Activated B cell treated with CpG ODN at 0.5 μM for 24 hours (primary cell): ENCODE data around the gene RNU6-1. TPM values are rescaled to one million over a fixed set of nuclear protein-coding genes. Genes with fewer than 3 reads are reported as not detected.

Source experiments
- ATAC-seq: fragments of 200-7000 bp; cut with Tn5 transposase; one replicate; pipeline ENCODE4 v1.10.0; 2021; ENCODE audit warnings: low read depth, mild to moderate bottlenecking, moderate library complexity
- CTCF ChIA-PET: fragments of 350-600 bp; sonication (Branson Sonifier 250); formaldehyde crosslinking; loops from one replicate; lab custom pipeline; 2021; ENCODE audit warnings: antibody characterized with exemption; lab: Charles Lee
- POLR2A ChIA-PET: fragments of 350-600 bp; sonication (Branson Sonifier 250); formaldehyde crosslinking; loops from one replicate; lab custom pipeline; 2021; ENCODE audit warnings: antibody characterized with exemption; lab: Charles Lee
- DNase-seq: peaks from one replicate; pipeline ENCODE4 v3.0.0; 2022
- H3K27ac Mint-ChIP-seq: one replicate; pipeline ENCODE4 v1.8.0; 2020; ENCODE audit warnings: mixed read lengths
- H3K27me3 Mint-ChIP-seq: one replicate; pipeline ENCODE4 v1.8.0; 2021; ENCODE audit warnings: mixed read lengths
- H3K36me3 Mint-ChIP-seq: one replicate; pipeline ENCODE4 v1.8.0; 2021; ENCODE audit warnings: low read depth, mixed read lengths
- H3K4me1 Mint-ChIP-seq: one replicate; pipeline ENCODE4 v1.8.0; 2021; ENCODE audit warnings: mixed read lengths
- H3K4me3 Mint-ChIP-seq: one replicate; pipeline ENCODE4 v1.8.0; 2020; ENCODE audit warnings: mild to moderate bottlenecking, mixed read lengths
- H3K9me3 Mint-ChIP-seq: one replicate; pipeline ENCODE4 v1.8.0; 2020; ENCODE audit warnings: mixed read lengths
- intact Hi-C: fragments of 100-400 bp; cut with micrococcal nuclease; formaldehyde crosslinking; loops from one replicate; pipeline ENCODE4 v1.15.1; 2024
- total RNA-seq: library from RNA; stranded (reverse); gene quantifications from 2 replicates; pipeline ENCODE4 v1.2.3, GENCODE V29; 2022
- TF ChIP-seq, protein P1 (sequence below): fragments of 200-600 bp; IDR thresholded peaks from one replicate; pipeline ENCODE4 v1.8.0; 2022; ENCODE audit warnings: antibody characterized with exemption, mild to moderate bottlenecking

The RNU6-1 gene
- total RNA-seq, 1 donor from 2014 or later, result not detected

DNA sequence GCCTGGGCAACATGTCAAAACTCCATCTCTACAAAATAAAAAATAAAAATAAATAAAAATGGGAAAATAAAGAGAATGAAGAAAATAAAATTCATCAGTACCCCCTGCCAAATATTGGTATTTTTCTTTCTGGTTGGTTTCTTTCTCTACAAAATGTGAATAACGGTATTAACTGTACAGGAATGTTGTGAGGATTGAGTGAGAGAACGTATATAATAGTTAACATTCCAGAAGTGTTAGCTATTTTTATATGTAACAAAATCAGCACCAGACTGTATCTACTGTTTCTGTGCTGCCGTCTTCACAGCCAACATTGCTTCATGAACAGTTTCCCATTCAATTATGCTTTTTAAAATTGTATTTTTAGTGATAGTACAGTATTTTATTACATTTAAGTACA lies 25.5 kb upstream of the RNU6-1 start:
- no peak overlapping the region for H3K4me3 Mint-ChIP-seq
- no peaks in the 10 kb centered on the region for H3K36me3 Mint-ChIP-seq
- intact Hi-C loops, result no loop called here
- no peak for DNase-seq
- peaks cover 6% of the 10 kb centered on the region for H3K27me3 Mint-ChIP-seq
- H3K9me3 Mint-ChIP-seq, result peaks cover 3% of the 10 kb centered on the region
- POLR2A ChIA-PET, result no interaction called here
- CTCF ChIA-PET, result no interaction called here
- no peak for ATAC-seq
- TF ChIP-seq, protein P1, sequence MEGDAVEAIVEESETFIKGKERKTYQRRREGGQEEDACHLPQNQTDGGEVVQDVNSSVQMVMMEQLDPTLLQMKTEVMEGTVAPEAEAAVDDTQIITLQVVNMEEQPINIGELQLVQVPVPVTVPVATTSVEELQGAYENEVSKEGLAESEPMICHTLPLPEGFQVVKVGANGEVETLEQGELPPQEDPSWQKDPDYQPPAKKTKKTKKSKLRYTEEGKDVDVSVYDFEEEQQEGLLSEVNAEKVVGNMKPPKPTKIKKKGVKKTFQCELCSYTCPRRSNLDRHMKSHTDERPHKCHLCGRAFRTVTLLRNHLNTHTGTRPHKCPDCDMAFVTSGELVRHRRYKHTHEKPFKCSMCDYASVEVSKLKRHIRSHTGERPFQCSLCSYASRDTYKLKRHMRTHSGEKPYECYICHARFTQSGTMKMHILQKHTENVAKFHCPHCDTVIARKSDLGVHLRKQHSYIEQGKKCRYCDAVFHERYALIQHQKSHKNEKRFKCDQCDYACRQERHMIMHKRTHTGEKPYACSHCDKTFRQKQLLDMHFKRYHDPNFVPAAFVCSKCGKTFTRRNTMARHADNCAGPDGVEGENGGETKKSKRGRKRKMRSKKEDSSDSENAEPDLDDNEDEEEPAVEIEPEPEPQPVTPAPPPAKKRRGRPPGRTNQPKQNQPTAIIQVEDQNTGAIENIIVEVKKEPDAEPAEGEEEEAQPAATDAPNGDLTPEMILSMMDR, result no peak
- no peak overlapping the region for H3K27ac Mint-ChIP-seq
- H3K4me1 Mint-ChIP-seq, result peaks cover 15% of the 10 kb centered on the region

DNA sequence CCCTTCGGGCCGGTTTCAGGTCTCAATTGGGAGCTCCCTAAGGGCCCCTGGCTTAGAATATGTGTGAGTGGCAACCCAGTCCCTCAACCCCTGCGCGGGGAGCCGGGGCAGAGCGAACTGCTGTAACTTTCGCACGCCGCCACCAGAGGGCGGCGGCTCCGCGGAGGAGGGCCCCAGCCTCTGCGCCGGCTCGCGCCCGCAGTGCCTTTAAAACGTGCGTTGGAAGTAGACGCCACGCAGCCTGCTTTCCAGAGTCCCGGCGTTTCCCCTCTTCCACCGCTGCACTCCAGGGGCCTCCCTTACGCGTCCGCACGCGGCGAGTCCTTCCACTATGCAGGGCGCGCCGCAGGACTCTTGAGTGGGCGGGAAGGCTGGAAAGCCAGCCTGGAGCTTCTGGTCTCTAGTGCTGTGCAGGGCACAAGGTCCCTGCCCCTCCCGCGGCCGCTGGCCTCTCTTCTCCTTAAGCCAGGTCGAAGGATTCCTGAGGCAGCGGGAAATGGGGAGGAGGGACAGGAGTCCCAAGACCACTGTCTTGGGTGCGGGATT lies 23.7 kb upstream of the RNU6-1 start:
- no peaks in the 10 kb centered on the region for H3K9me3 Mint-ChIP-seq
- peaks cover 6% of the 10 kb centered on the region for H3K27me3 Mint-ChIP-seq
- DNase-seq (peak; percentile 70), ATAC-seq (peak; percentile 92)
- H3K27ac Mint-ChIP-seq, result peak overlapping the region; percentile 88
- TF ChIP-seq, protein P1, result peak; percentile 70
- ChIA-PET CTCF (interaction anchor here (0.6 to 4.8 kb wide), 11 partner anchors 10 to 989 kb away, joined by 3 to 77 read pairs (median 3); partner anchors contain the start of gene CLN6), POLR2A (interaction anchor here (1.0 to 4.3 kb wide), 4 partner anchors 23 to 414 kb away, joined by 3 to 16 read pairs (median 6); partner anchors contain the start of genes FEM1B and PIAS1)
- peaks cover 17% of the 10 kb centered on the region for H3K4me1 Mint-ChIP-seq
- H3K36me3 Mint-ChIP-seq, result no peaks in the 10 kb centered on the region
- H3K4me3 Mint-ChIP-seq, result peak overlapping the region; percentile 77
- intact Hi-C loops, result loop anchor here (1.0 kb wide), 5 partner anchors 23 to 367 kb away; partner anchors contain the start of genes PIAS1 and RNU6-1

- Mint-ChIP-seq H3K4me1 (peaks cover 17% of the 10 kb centered on the region), H3K27me3 (peaks cover 6% of the 10 kb centered on the region), H3K4me3 (peak overlapping the region; percentile 77), H3K9me3 (no peaks in the 10 kb centered on the region), H3K36me3 (no peaks in the 10 kb centered on the region), H3K27ac (peak overlapping the region; percentile 88)
- TF ChIP-seq, protein P1, result no peak
- DNase-seq (no peak), ATAC-seq (peak; percentile 76)
- POLR2A ChIA-PET, result interaction anchor here (1.0 to 4.3 kb wide), 4 partner anchors 22 to 415 kb away, joined by 3 to 16 read pairs (median 6); partner anchors contain the start of genes FEM1B and PIAS1
- CTCF ChIA-PET, result interaction anchor here (0.6 to 4.8 kb wide), 10 partner anchors 9 to 988 kb away, joined by 3 to 77 read pairs (median 3); partner anchors contain the start of gene CLN6
- intact Hi-C loops, result loop anchor here (1.0 kb wide), 5 partner anchors 23 to 367 kb away; partner anchors contain the start of genes PIAS1 and RNU6-1
Measured at GRCh38 chr15:67862750-67863441, 23.1 kb upstream of the RNU6-1 start.

GRCh38 chr15:67861983-67862382 lies 22.1 kb upstream of the RNU6-1 start:
- TF ChIP-seq, protein P1, result no peak
- Mint-ChIP-seq H3K9me3 (no peaks in the 10 kb centered on the region), H3K4me1 (peaks cover 17% of the 10 kb centered on the region), H3K4me3 (no peak overlapping the region), H3K36me3 (no peaks in the 10 kb centered on the region), H3K27me3 (peaks cover 6% of the 10 kb centered on the region), H3K27ac (no peak overlapping the region)
- ATAC-seq, result no peak
- intact Hi-C loops, result no loop called here
- ChIA-PET POLR2A (interaction anchor here (1.3 to 4.3 kb wide), 2 partner anchors 21 to 192 kb away, joined by 3 to 16 read pairs; partner anchors contain the start of gene PIAS1), CTCF (interaction anchor here (1.2 to 4.8 kb wide), 2 partner anchors 292 to 313 kb away, joined by 3 to 77 read pairs; no protein-coding TSS in a partner anchor)
- DNase-seq, result no peak
